NB4 (cell line): Measurements from ENCODE around the gene HTRA3.

Experiments
- CTCF ChIP-seq: IDR thresholded peaks from one replicate; pipeline ENCODE4 v1.5.1; 2012; ENCODE audit warnings: low read depth, low read length
- MYC ChIP-seq: IDR thresholded peaks from 2 replicates; pipeline ENCODE4 v1.6.1; 2011; ENCODE audit warnings: low read depth, low read length
- POLR2A ChIP-seq: IDR thresholded peaks from 2 replicates; pipeline ENCODE4 v1.6.1; 2011; ENCODE audit warnings: mild to moderate bottlenecking; ENCODE audit not compliant: insufficient read length; ENCODE audit errors: extremely low read depth

GRCh38 chr4:8347660-8348059, 78.1 kb downstream of the HTRA3 start:
- no peak for TF ChIP-seq CTCF
- no peak for TF ChIP-seq POLR2A
- TF ChIP-seq MYC: peak; percentile 23; the same call in 1 of the 2 replicates
